Activated effector memory CD4-positive, alpha-beta T cell treated with Interleukin-2 at 50 U/mL for 16 hours (primary cell): ENCODE results near the gene MBNL1.
"Not testable (repeated sequence)": the region's sequence is repeated elsewhere in the genome, so short reads cannot be mapped to it uniquely, and the experiment has no call there.

Source experiments
- DNase-seq: peaks from one replicate; pipeline ENCODE4 v3.0.0-alpha.2; 2020

Gene MBNL1

DNA sequence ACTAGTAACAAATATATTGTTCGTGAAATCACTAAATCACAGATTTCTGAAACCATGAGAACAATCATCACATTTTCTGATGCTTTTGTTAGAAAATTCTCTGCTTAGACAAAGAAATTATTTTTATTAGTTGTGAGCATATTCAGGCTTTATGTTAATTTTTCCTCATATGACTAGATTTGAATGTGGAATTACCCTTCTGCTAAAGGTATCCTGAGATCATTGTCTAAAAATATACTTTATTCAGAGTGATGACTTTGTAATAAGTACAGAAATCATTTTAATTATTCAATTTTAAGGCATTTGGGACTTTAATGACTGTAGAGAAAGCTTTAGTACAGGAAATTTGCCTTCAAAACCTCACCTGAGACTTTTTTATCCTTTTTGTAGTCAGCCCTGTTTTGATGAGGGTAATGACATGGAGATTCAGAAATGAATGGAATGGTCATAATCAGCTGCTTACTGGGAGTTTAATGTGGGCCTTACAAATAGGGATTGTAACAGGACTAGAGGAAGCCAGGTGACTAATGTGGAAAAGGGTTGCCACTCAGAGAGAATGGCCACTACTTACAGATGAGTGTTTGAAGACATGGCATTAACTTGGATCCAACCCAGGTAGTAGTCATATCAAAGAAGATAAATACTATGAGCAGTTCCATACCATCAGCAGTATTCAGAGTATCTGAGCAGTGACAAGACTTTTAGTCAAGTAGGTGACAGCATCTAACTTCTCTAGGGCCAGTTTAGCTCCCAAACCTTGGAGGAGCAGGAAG lies 148.3 kb downstream of the MBNL1 start:
- no peak for DNase-seq

DNA sequence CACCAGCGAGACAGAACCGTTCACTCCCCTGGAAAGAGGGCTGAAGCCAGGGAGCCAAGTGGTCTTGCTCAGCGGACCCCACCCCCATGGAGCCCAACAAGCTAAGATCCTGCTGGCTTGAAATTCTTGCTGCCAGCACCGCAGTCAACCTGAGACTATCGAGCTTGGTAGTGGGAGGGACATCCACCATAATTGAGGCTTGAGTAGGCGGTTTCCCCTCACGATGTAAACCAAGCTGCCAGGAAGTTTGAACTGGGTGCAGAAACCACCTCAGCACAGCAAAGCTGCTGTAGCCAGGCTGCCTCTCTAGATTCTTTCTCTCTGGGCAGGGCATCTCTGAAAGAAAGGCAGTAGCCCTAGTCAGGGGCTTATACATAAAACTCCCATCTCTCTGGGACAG lies 151.0 kb downstream of the MBNL1 start:
- no peak for DNase-seq

DNA sequence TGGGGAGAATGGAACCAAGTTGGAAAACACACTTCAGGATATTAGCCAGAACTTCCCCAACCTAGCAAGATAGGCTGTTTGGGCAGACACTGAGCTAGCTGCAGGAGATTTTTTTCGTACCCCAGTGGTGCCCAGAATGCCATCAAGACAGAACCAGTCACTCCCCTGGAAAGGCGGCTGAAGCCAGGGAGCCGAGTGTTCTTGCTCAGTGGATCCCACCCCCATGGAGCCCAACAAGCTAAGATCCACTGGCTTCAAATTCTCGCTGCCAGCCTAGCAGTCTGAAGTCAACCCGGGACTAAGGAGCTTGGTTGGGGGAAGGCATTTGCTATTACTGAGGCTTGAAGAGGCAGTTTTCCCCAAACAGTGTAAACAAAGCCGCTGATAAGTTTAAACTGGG lies 152.4 kb downstream of the MBNL1 start:
- no peak for DNase-seq

DNA sequence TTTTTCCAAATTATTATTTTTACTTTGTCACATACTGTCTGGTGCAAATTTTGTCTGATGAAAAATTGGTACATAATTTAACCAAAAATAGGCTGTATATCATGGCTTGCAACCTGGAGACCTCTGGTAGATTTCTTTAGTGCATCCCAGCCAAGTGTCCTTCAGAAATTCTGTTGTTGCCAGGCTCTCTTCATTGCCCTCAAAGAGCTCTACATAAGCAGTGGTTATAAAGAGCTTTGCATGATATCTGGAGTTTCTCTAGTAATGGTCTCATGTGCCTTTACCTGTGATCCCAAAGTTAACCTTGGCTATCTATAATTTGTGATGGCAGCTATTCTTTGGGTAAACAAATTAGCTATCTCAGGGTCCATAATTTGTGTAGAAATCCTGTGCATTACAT lies 157.7 kb downstream of the MBNL1 start:
- DNase-seq = no peak

DNA sequence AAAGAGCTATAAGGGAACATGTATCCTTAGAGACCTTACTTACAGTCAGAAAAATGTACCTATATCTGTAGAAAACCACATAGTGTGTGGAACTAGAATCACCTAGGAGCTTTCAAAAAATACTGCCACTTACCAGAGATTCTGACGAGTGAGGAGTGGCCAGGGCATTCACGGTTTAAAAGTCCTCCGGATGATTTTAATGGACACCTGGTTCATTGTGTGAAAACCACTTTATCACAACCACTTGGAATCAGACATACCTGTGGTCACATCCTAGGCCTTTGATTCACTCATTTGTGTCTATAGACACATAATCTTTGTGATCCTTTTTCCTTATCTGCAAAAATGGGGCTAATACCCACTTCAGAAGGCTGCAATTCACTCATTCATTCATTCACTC lies 159.8 kb downstream of the MBNL1 start:
- DNase-seq = no peak

DNA sequence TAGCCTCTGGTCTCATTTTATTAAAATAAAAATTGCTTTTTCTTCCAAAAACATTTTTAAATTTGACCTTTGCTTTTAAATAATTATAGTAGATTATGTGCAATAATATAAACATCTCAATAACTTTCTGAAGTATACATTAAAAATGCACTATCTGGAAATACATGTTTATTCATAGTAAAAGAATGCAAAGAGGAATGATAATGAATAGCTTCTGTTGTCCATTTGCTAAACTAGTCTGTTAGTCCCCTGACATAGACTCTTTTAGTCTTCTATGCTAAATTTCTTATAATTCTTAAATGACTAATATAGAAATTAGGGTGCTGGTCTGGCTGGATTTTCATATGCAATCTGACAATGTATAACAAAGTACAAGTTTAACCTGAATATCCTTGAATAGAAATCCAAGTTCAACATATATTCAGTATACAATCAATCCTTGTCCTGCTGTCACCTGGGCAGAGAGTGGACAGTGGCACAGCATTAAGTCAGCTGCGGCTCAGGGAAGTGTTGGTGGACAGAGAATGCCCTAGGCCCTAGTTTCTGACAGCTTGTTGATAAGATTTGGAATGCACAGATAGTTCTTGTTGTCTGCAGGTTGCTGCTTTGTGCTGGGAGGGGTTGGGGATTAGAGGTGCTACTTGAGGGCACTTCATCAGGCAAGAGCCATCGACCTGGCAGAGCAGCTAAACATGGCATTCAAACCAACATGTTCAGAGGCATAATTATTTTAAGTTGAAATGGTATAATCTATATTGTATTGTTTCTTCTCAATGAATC lies 161.7 kb downstream of the MBNL1 start:
- no peak for DNase-seq

DNA sequence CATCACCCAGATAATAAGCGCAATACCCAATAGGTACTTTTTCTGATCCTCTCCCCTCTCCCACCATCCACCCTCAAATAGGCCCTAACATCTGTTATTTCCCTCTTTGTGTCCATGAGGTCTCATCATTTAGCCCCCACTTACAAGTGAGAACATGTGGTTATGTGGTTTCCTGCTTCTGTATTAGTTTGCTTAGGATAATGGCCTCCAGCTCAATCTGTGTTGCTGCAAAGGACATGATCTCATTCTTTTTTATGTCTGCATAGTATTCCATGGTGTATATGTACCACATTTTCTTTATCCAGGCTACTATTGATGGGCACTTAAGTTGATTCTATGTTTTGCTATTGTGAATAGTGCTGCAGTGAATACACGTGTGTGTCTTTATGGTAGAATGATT lies 165.4 kb downstream of the MBNL1 start:
- DNase-seq = no peak

DNA sequence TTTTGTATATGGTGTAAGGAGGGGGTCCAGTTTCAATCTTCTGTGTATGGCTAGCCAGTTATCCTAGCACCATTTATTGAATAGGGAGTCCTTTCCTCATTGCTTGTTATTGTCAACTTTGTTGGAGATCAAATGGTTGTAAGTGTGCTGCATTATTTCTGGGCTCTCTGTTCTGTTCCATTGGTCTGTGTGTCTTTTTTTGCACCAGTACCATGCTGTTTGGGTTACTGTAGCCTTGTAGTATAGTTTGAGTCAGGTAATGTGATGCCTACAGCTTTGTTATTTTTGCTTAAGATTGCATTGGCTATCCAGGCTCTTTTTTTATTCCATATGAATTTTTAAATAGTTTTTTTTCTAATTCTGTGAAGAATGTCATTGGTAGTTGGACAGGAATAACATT lies 166.5 kb downstream of the MBNL1 start:
- DNase-seq = not testable (repeated sequence)

DNA sequence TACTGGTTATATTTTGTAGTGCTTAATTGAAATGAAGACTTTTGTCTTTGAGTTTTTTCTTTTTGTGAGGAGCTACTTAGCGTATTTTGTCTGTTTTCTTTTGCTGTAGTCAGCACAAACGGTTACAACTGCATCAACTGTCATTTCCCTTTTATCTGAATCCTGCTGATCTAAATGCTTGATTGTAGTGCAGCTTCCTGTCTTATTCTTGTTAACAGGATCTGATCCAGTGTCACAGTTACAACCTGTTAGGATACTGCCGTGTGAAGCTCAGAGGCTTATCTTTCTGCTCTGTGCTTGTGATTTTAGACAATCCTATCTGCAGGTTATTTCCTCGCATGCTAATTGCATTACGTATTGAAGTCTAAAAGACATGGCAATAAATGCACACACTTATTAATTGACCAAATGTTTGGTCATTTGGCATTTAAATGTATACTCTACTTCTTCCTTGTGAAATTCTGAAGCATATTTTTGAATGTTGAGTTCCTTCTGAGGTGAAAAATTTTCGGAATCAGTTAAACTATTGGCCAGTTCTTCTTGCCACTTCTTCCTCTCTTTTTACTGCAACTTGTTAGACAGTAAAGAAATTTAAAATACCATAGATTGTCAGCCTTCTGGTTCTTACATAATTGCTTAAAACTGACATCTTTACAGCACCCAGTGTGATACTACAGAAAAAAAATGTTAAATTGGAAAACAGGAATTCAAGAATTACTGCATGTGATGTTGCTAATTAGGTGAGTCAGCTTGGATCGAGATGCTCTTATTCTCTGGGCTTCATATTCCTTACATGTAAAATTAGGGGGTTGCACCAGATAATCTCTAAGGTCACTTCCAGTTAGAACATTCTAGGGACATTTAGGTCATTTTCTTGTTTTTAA lies 168.2 kb downstream of the MBNL1 start:
- no peak for DNase-seq

DNA sequence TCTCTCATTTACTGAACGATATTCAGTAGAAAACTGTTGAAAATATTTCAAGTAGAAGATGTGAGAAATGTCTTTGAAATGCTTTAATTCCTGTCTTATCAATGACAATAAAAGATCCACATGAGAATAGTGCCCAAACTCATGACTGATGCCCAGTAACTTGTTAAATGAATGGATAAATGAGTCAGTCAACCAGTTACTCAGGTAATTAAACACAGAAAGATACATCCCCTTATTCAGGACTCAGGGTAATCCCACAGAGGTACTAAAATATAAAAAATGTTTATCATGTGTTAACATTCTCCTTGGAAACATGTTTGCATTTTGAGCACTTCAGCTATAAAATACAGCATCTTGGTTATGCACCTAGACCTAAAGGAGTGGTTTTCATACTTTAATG lies 169.5 kb downstream of the MBNL1 start:
- DNase-seq = no peak

DNA sequence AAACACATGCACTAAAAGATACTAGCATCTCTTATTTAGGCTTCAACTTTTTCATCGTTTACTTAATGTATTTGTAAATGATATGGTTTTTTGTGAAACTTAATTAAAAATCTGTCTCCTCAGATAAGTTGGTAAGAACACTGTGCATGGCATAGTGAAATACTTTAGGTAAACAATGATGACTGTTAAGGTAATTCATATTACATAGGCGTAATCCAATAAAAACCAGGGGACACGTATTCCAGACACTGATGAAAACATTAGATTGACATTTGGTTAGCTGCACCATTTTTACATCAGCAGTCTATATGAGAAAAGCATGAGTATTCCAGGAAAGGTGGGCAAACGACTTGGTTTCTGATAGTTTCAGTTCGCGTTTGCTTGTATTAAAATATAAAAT lies 170.0 kb downstream of the MBNL1 start:
- no peak for DNase-seq

DNA sequence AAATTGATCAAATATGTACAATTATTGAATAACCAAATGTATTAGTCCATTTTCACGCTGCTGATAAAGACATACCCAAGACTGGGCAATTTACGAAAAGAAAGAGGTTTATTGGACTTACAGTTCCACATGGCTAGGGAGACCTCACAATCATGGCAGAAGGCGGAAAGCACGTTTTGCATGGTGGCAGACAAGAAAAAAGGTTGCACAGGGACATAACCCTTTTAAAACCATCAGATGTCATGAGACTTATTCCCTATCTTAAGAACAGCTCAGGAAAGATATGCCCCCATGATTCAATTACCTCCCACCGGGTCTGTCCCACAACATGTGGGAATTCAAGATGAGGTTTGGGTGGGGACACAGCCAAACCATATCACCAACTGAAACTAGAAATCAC lies 171.5 kb downstream of the MBNL1 start:
- not testable (repeated sequence) for DNase-seq

DNA sequence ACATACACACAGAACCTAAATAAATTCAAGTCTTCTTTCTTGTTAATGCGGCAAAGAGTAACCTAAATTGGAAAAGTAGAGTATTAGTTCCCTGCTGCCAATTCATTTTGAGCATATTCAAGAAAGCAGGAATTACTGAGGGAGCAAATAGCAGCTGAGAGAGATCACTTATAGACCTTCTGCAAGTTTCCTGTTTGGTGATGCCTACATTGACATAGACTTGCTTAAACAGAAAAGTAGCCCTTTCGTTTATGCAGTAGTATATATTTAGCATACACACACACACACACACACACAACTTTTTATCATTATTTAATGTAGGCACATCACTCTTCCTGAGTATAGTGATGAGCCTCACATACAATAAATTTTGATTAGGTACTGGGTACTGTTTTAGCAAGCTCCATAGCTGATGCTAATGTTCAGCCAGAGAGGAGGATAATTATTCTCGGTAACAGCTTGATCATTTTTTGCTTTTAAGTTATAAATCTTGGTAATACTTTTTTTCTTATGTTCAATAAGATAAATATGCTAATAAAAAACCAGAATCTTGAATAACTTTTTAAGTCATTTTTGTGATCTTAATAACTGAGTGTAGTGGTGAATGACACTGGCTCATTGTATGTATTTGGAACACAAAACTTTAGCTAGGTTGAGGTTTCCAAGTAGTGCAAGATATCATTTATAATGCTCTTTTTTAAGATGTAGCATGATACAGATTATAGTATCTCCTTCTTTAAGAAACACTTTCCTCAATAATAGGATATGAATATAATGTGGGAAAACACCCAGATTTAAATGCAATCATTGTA lies 174.7 kb downstream of the MBNL1 start:
- no peak for DNase-seq

DNA sequence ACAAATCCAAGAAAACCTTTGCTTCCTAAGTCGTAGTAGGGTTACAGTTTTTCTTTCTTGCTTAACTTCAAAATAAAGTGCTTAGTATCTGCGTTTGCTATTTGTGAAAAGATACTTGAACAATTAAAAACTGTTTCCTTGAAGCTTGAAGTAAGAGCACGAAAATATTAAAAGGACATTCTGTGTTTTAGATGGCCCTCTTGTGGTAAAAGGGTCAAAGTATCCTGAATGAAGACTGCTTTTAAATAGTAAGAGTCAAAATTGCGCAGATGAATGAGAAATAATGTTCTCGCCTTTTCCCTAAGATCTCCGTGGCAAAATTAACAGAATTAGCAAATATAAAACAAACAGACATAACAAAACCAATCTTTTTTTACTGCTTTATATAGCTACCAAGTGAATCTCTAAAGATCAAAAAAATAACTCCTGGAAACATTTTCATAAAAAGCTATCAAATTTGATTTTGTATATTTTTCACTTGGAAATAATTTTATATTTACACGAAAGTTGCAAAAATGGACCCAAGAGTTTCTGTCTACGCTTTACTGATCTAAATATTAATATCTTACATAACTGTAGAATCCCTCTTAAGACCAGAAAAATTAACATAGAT lies 175.4 kb downstream of the MBNL1 start:
- no peak for DNase-seq

DNA sequence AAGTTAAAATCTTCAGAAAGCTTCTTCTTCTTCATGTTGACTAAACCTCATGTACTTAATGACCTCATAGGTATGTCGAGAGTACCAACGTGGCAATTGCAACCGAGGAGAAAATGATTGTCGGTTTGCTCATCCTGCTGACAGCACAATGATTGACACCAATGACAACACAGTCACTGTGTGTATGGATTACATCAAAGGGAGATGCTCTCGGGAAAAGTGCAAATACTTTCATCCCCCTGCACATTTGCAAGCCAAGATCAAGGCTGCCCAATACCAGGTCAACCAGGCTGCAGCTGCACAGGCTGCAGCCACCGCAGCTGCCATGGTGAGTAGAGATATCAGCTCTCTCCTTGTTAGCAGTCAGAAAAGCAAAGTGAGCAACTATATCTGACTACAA lies 176.5 kb downstream of the MBNL1 start:
- no peak for DNase-seq

DNA sequence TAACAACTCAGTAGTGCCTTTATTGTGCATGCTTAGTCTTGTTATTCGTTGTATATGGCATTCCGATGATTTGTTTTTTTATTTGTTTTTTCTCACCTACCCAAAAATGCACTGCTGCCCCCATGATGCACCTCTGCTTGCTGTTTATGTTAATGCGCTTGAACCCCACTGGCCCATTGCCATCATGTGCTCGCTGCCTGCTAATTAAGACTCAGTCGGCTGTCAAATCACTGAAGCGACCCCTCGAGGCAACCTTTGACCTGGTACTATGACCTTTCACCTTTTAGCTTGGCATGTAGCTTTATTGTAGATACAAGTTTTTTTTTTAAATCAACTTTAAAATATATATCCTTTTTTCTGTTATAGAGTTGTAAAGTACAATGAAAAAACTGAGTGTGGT lies 177.8 kb downstream of the MBNL1 start:
- DNase-seq = no peak

DNA sequence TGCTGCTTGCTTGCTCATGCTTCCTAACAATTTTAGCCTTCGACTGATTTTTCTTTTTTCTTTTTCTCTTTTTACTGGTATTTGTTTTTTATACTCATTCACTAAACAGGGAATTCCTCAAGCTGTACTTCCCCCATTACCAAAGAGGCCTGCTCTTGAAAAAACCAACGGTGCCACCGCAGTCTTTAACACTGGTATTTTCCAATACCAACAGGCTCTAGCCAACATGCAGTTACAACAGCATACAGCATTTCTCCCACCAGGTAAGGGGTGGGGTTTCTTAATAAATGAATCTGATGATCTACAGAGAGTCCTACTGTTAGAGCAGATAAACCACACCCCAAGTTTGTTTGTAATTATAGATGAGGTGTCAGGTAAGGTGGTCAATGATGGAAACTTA lies 178.8 kb downstream of the MBNL1 start:
- DNase-seq = no peak

DNA sequence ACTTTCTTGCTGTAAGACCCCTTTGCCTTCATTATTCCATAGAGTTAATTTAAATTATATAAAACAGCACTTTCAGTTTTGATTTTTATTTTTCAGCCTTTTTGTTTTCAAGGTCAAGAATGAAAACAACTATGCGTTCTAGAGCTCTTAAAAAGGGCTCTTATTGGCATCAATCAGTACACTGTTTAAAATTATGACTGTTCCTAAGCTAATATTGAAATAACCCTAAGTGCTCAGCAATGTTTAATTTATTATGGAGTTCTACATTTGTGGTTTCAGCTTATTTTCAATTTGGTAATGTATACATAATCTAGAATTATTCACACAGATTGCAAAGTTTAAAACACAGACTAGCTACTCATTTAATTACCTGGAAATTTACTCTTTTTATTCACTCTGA lies 179.4 kb downstream of the MBNL1 start:
- DNase-seq = no peak

DNA sequence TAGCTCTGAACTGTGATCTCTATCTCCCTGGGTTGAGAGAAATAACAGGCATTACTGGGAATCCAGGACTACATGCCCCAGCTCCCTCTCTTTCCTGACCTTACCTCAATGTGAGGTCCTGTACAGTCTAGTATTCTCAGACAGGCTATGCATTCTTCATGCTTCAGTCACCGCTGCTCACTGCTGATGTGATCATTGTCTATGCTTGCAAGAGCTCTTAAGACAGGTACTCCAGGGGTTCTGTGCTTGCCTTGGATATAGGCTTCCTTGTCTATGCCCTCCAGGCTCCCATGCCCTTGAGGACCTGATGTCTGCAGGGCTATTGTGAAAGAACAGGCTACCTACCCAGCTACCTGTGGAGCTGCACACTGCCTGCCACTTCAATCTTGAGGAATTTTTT lies 183.6 kb downstream of the MBNL1 start:
- DNase-seq = no peak

DNA sequence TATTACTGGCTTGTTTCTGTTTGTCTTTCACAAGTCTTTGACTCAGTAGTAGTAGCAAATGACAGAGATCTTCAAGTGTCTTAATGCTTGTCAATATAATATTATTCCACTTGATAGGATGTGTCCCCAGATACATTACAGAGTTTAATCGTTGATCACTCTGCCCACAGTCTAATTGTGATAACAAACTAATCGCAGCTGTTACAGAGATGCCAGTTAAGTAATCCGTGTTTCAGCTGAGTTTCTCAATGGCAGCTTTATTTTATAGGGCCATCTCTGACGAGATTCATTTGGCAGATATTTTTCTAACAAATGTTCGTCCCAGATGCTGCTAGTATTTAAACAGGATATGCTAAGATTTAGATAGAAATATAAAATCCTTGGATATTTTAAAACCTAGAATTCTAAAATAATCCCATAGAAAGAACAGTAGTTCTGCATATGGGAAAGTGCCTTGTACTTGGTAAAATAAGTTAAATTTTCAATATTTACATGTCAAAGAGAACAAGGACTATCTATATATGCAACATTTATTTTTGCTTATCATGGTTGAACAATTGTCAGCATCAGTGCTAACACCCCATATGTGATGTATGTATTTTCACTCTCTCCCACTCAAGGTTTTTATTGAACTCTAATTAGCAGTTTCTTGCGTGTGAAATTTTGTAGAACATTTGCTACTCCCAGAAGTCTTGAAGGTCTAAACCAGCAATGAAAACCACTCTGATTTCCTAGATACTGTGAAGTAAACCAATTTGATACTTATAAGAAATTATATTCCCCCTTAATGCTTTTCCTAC lies 185.5 kb downstream of the MBNL1 start:
- DNase-seq = no peak

DNA sequence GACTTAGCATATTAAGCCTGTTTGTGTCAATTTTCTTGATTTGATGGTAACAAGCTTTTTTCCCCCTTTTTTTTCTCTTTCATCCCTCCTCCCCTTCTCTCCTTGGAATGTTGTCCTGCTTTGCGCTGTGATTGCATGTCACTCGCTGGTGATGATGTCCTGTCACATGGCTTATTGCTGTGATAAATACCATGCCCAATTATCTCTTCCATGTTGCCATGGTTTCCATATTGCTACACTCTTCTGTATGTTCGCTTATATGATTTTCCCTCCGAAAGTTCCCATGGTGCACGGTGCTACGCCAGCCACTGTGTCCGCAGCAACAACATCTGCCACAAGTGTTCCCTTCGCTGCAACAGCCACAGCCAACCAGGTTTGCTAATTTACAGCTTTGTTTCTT lies 187.3 kb downstream of the MBNL1 start:
- DNase-seq = no peak
